ENCODE data around the gene CDY1.
"Not testable (repeated sequence)": the region's sequence is repeated elsewhere in the genome, so short reads cannot be mapped to it uniquely, and the experiment has no call there.

CDY1 gene, protein sequence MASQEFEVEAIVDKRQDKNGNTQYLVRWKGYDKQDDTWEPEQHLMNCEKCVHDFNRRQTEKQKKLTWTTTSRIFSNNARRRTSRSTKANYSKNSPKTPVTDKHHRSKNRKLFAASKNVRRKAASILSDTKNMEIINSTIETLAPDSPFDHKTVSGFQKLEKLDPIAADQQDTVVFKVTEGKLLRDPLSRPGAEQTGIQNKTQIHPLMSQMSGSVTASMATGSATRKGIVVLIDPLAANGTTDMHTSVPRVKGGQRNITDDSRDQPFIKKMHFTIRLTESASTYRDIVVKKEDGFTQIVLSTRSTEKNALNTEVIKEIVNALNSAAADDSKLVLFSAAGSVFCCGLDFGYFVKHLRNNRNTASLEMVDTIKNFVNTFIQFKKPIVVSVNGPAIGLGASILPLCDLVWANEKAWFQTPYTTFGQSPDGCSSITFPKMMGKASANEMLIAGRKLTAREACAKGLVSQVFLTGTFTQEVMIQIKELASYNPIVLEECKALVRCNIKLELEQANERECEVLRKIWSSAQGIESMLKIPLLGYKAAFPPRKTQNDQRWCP

DNA sequence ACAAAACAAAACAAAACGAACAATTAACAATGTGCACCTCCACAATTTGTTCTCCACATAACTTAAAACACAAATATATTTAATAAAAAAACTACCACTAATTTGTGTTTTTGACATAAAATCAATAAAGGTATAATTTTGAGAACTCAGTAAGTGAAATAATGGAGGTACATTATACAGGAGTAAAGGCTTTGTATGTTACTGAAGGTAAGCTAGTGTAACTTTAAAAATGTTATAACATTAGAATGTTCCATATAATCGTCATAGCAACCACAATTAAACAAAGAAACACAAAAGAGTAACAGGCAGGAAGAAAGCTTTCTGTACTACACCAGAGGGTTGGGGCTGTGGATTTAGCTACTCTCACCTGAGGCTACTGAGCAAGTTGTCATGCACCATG is at the start of gene CDY1:
CDY1 (plus strand) TSS at position 301 of the 400 bp plus-strand sequence. CDS start 326 bp downstream, outside the sequence.
- DNase-seq (ENCODE audit: low read depth), result not testable (repeated sequence)

DNA sequence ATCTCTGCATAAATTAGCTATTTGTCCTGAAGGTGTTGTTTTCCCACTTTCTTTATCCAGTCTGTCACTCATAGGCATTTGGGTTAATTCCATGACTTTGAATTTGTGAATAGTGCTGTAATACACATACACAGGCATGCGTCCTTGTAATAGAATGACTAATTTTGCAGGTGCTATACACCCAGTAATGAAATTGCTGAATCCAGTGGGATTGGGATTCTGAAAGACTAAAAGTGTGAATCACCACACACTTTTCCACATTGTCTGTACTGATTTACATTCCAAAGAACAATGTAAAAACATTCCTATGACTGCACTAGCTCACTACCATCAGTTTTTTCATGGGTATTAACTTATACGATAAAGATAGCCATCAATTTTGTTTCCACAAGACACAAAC is 28.6 kb upstream of the CDY1 start:
- DNase-seq (ENCODE audit: low read depth), result not testable (repeated sequence)

DNA sequence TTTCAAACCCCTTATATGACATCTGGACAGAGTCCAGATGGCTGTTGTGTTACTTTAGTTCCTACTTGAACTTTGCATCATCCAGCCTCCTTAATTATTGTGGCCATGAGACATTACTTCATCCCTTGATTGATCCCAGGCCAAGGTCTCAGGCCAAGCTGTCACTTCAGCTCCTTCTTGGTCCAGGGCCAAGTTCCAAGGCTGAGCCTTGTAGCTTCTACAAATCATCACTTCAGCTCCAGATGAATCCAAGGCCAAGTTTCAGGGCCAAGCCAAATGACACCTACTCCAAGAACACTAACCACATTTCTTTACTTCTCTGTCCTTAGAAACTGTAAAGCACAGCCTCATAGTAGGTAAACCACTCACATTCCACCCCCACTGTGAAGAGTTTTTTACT is 1.7 kb upstream of the CDY1 start:
- not testable (repeated sequence) for DNase-seq (ENCODE audit: low read depth)

DNA sequence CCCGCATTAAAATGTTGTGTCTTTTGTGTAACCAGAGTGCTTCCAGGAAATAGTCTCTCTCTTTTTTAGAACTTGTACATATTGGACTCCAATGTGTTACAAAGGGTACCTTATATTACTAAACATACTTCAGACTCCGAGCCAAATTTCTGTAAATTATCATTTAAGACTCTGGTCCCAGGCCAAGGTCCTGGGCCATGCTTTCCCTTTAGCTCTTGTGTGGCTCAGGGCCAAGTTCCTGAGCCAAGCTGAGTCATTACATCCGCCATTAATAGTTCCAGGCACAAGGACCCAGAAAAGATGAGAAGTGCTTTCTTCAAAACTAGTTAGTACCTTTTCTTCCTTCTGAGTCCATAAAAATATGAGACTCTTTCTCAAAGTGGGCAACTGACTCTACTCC is 4.6 kb downstream of the CDY1 start:
- not testable (repeated sequence) for DNase-seq (ENCODE audit: low read depth)

DNA sequence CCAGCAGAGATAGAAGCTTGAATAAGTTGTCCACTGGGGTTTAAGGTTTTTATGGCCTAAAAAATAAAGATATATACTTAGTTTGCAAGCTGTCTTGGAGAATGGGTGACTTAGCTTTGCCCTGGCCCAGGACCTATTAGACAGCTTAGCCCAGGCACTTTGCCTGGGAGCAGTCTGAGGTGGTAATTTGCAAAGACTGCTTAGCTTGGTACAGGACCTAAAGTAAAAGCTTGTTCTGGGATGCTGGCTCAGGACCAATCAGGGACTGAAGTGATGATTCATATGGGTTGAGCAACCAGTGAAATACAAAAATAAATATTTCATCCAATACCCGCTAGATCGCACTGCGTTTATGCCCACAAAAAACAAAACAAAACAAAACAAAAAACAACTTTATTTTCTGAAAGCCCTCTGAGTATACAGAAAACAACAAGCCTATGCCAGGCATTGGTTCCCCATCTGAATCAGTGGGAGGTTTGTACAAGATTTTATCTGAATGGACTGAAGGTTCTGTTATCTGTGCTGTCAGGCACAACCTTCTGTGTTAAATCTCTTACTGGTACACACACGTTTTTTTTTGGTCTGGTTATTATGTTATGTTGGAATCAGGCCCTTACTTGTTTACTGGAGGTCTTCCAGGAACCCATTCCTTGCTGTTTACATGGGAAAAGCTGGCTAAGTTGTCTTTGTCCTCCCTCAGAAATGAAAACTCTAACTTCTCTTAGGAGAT is 8.6 kb downstream of the CDY1 start:
- not testable (repeated sequence) for DNase-seq (ENCODE audit: low read depth)

DNA sequence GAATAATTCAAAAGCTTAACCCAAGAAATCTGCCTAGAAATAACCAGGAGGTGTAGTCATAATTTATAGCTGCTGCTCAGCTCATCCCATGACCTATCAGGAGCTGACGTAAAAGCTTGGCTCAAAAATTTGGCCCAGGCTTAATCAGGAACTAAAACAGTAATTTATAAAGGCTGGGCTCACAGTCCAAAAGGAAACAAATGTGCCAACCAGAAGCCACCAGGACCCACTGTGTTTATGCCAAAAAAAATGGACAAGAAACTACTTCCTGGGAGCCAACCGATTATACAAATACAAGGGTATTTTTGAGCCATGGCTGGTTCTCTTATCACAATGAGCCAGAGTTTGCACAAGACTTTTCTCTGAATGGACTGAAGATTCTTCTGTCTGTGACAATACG is 17.9 kb downstream of the CDY1 start:
- not testable (repeated sequence) for DNase-seq (ENCODE audit: low read depth)

DNA sequence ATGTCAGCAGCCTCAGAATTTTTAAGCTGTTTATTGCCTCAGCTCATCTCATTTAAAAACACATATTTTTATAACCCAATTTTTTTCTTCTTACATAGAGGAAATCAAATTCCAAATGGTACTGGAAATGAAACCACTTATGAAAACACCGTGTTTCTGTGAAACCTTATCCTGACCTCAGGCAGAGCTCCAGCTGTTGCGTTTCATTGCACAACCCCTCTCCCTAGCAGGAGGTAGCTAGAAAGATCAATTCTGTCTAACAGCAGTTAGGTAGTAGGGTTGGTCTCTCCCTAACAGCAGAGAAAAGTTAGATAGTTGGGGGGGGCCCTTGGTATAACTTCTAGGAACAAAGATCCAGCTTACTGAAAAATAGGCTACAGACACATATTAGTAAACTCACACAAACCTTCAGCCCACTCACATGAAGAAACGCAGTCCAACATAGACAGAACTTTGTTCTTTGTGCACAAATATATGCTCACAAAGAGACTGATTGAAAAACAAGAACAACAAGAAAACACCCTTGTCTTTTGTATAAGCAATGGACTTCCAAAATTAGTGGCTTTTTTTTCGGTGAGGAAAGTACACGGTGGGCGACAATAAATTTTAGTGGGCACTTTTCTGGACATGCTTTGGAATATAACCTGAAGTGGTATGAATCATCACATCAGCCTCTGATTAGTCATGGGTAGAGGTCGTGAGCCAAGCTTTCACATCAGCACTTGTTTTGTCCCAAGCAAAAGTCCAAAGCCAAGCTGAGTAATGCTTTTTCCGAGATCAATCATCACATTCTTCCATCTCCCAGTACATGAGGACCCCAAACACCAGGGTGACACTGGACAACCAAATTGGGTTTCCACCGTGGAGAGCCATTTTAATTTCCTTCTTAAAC is 21.4 kb downstream of the CDY1 start:
- not testable (repeated sequence) for DNase-seq (ENCODE audit: low read depth)
